WERI-Rb-1 (cell line): ENCODE results near the gene FANK1.
"Not testable (repeated sequence)": the region's sequence is repeated elsewhere in the genome, so short reads cannot be mapped to it uniquely, and the experiment has no call there.

Experiments used
- DNase-seq: peaks from one replicate; pipeline ENCODE4 v3.0.0-alpha.2; 2020
- H3K27ac ChIP-seq: fragments of 250-450 bp; sonication (Bioruptor Pico); 2 replicates; pipeline ENCODE4 v1.5.1; 2020; ENCODE audit warnings: mild to moderate bottlenecking, moderate library complexity
- H3K27me3 ChIP-seq: fragments of 250-450 bp; sonication (Bioruptor Pico); 2 replicates; pipeline ENCODE4 v1.5.1; 2021; ENCODE audit warnings: mild to moderate bottlenecking, low read depth, moderate library complexity; ENCODE audit not compliant: insufficient read depth, severe bottlenecking
- H3K36me3 ChIP-seq: fragments of 250-450 bp; sonication (Bioruptor Pico); 2 replicates; pipeline ENCODE4 v1.5.1; 2020; ENCODE audit warnings: mild to moderate bottlenecking, moderate library complexity
- H3K4me3 ChIP-seq: 2 replicates; pipeline ENCODE4 v1.5.1; 2011; ENCODE audit warnings: low read depth, mild to moderate bottlenecking, control low read depth, low read length
- H3K9me3 ChIP-seq: fragments of 250-450 bp; sonication (Bioruptor Pico); 2 replicates; pipeline ENCODE4 v1.5.1; 2021; ENCODE audit warnings: mild to moderate bottlenecking, moderate library complexity; ENCODE audit not compliant: severe bottlenecking
- TF ChIP-seq, protein P1 (sequence below): IDR thresholded peaks from 2 replicates; pipeline ENCODE4 v1.5.1; 2011; ENCODE audit warnings: low read depth, mild to moderate bottlenecking, control low read depth, inconsistent platforms, low read length

The FANK1 gene

GRCh38 chr10:126043389-126043788 lies 147.0 kb downstream of the FANK1 start:
- Histone ChIP-seq H3K4me3 (no peak overlapping the region), H3K27me3 (no peaks in the 10 kb centered on the region), H3K36me3 (no peaks in the 10 kb centered on the region), H3K27ac (no peak overlapping the region), H3K9me3 (no peaks in the 10 kb centered on the region)
- no peak for DNase-seq
- TF ChIP-seq, protein P1, sequence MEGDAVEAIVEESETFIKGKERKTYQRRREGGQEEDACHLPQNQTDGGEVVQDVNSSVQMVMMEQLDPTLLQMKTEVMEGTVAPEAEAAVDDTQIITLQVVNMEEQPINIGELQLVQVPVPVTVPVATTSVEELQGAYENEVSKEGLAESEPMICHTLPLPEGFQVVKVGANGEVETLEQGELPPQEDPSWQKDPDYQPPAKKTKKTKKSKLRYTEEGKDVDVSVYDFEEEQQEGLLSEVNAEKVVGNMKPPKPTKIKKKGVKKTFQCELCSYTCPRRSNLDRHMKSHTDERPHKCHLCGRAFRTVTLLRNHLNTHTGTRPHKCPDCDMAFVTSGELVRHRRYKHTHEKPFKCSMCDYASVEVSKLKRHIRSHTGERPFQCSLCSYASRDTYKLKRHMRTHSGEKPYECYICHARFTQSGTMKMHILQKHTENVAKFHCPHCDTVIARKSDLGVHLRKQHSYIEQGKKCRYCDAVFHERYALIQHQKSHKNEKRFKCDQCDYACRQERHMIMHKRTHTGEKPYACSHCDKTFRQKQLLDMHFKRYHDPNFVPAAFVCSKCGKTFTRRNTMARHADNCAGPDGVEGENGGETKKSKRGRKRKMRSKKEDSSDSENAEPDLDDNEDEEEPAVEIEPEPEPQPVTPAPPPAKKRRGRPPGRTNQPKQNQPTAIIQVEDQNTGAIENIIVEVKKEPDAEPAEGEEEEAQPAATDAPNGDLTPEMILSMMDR: no peak

DNA sequence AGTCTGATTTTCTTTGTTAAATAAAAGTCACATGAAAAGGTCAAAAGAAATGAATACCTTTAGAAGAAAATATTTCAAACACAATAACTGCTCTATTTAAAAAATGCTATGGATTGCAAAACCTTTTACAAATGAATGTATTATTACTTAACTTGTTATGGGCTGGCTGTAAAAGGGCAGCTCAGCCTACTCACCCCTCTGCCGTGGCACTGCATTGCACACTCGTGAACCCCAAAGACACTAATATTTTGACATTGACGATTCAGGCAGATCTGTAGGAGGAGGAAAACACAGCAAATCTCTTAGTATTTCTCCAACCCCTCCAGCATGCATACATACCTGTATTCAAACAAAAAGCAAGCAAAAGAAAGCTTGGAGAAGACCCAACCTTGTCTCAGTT lies 149.5 kb downstream of the FANK1 start:
- Histone ChIP-seq H3K9me3 (no peaks in the 10 kb centered on the region), H3K27me3 (no peaks in the 10 kb centered on the region), H3K36me3 (no peaks in the 10 kb centered on the region), H3K4me3 (no peak overlapping the region), H3K27ac (no peak overlapping the region)
- DNase-seq: no peak
- TF ChIP-seq, protein P1: no peak

GRCh38 chr10:126046831-126047230 lies 150.5 kb downstream of the FANK1 start:
- no peak overlapping the region for H3K27ac ChIP-seq
- TF ChIP-seq, protein P1: no peak
- H3K9me3 ChIP-seq: no peaks in the 10 kb centered on the region
- no peak overlapping the region for H3K4me3 ChIP-seq
- DNase-seq: no peak
- H3K36me3 ChIP-seq: no peaks in the 10 kb centered on the region
- no peaks in the 10 kb centered on the region for H3K27me3 ChIP-seq

DNA sequence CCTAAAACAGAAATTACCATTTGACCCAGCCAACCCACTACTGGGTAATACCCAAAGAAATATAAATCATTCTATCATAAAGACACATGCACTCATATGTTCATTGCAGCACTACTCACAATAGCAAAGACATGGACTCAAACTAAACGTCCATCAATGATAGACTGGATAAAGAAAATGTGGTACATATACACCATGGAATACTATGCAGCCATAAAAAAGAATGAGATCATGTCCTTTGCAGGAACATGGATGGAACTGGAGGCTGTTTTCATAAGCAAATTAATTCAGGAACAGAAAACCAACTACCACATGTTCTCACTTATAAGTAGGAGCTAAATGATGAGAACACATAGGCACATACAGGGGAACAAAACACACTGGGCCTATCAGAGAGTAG lies 151.4 kb downstream of the FANK1 start:
- H3K36me3 ChIP-seq, H3K27ac ChIP-seq, H3K9me3 ChIP-seq, H3K27me3 ChIP-seq, H3K4me3 ChIP-seq, DNase-seq: not testable (repeated sequence)

- TF ChIP-seq, protein P1: no peak
- no peaks in the 10 kb centered on the region for H3K36me3 ChIP-seq
- H3K4me3 ChIP-seq: no peak overlapping the region
- H3K27ac ChIP-seq: no peak overlapping the region
- H3K9me3 ChIP-seq: no peaks in the 10 kb centered on the region
- DNase-seq: no peak
- H3K27me3 ChIP-seq: no peaks in the 10 kb centered on the region
Observed at GRCh38 chr10:126049759-126050700, 153.7 kb downstream of the FANK1 start.

DNA sequence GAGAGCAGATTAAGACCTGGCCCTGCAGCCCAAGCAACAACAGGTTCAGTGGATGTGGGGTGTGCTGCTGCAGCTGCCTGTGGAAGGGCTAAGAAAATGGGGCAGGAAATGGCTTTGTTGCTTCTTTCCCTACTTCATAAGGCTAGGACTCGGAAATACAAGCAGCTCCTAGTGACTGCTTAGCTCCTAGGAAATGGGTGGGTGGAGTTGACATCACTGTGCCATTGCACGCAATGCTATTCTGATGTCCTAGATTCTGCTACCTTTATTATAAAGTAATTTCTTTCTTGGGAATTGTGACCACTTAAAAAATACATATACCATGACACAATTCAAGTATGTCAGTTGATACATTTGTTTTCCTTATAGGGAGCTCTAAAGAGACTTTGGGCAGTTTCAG lies 155.8 kb downstream of the FANK1 start:
- TF ChIP-seq, protein P1: no peak
- Histone ChIP-seq H3K27me3 (no peaks in the 10 kb centered on the region), H3K9me3 (no peaks in the 10 kb centered on the region), H3K36me3 (no peaks in the 10 kb centered on the region), H3K27ac (no peak overlapping the region), H3K4me3 (no peak overlapping the region)
- DNase-seq: no peak
